Hematopoietic multipotent progenitor cell treated with erythropoietin and hydrocortisone succinate and interleukin-3 and kit ligand, for 17 days (in vitro differentiated cells): ENCODE results near the gene SMO.

Experiments
- DNase-seq: peaks from one replicate; pipeline ENCODE4 v3.0.0-alpha.2; 2015; ENCODE audit warnings: low spot score

SMO gene

GRCh38 chr7:129188372-129188891 is at the start of gene SMO:
Gene SMO, plus strand, starts transcription at chr7:129188633. Its CDS starts 519 bp downstream, at chr7:129189152.
- no peak for DNase-seq

GRCh38 chr7:129143724-129144094 is 44.7 kb upstream of the SMO start:
- DNase-seq = no peak

DNA sequence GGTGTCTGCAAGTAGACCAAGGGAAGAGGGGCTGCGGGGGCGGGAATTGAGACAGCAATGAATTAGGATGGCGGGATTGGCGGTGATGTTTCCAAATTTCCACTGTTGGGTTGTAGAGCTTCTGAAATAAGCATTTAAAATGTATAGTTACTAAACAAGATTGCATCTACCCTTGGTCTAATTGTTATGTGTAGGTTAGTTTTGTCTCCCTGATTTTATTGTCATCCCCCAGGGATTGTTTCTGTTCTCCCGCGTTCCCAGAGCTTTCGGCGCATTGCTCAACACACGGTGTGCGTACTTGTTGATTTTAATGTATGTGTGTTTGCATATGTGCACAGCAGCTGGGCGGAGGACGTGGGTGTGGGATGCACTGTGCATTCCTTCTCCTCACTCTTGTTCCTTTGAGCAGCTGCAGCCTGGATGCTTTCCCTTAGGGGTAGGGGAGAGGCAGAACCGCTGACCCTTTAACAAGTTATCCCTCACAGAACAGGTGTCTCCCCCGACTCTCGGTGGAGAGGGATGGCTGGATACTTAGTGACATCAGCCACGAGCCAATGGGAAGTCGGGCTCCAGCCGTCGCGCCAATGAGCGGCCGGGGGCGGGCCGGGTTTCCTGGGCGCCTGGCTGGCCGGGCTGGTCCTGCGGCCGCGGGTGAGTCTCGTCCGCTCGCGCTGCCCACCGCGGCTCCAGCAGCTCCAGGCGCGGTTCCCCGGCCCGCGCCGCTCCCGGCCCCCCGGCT is 44.2 kb upstream of the SMO start, which contains the start of gene TSPAN33:
TSPAN33 (plus strand) TSS at position 613 of the 739 bp plus-strand sequence. CDS start 274 bp downstream, outside the sequence.
- DNase-seq = no peak

GRCh38 chr7:129144834-129145668 is 43.4 kb upstream of the SMO start:
- DNase-seq = no peak

GRCh38 chr7:129146237-129146979 is 42.0 kb upstream of the SMO start:
- DNase-seq = no peak

- no peak for DNase-seq
These were observed 40.7 kb upstream of the SMO start for GRCh38 chr7:129147731-129148130.

- no peak for DNase-seq
These were observed 38.9 kb upstream of the SMO start for GRCh38 chr7:129149511-129149910.

- DNase-seq = no peak
These were observed 38.0 kb upstream of the SMO start for GRCh38 chr7:129150199-129150996.

DNA sequence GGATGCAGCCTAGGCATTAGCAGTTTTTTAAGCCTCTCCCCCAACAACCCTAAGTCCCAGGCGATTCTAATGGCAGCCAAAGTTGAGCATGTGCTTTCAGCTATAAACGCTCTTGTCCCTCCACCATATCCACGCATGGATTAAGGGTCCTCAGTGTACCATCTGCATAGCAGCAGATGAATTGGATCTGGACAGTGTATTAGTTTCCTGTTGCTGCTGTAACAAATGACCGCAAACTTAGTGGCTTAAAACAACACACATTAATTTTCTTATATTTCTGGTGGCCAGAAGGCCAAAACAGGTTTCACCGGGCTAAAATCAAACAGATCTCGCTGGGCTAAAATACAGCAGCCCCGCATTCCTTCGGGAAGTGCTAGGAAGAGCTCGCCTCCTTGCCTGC is 30.8 kb upstream of the SMO start:
- no peak for DNase-seq

GRCh38 chr7:129159539-129159938 is 28.9 kb upstream of the SMO start:
- DNase-seq = no peak

DNA sequence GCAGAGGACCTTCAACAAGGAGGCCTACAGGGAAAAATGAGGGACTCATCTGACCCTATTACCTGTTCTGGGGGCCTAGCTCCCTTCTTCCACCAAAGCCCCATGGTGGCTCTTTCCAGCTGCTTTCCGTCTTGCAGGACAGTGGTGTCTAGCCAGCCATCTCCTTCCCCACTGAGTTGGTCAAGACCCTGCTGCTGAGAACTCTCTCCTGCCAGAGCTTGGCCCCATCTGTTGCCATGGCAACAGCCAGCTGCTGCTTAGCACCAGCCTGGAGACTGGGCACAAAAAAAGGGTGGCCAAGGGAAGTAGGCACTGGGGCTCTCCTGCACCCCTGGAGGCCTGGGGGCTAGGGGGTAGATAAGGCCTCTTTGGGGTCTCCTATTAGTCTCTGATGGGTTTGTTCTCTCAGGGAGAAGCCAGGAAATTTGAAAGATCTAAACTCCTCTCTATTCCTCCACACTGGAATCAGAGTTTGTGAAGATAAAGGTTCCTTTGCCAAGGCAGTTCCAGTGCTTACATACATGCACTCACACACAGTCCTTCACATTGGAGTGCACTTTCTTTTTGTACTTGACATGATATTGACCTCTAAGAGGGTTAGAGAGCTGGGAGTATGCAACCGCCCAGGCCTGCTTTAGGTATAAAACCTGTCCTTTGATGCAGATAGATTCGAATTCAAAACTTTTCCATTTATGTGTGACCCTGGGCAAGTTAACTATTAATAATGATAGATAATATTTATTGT is 28.1 kb upstream of the SMO start:
- no peak for DNase-seq

DNA sequence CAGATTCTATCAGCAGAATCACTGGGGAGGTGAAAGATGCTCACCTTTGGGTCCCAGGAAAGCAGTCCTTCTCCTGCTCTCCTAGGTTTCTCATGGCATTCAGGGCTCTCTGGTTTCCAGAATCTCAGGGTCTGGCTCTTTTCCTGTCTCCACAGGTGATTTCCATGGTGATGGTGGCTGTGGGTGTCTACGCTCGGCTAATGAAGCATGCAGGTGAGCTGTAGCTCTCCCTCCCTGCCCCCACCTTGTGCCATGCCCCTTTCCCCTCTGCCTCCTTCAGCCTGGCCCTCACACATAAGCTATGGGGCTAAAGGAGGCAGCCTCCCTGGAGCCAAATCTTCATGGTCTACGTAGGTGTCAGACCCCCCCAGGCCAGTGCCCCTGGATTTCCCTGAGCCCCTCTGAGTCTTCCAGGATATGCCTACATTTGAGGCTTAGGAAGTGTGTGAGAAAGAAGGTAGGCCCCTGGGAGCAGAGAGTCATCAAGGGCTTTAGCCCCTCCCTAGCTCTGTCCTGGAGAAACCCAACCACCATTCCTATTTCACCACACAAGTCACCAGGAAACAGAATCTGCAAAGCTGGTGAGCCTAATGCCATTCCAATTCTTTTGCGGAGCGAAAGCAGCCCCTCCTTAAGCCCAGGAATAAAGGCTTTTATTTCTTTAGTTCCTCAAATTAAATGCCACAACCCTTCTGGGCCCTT is 26.8 kb upstream of the SMO start:
- DNase-seq = no peak

DNA sequence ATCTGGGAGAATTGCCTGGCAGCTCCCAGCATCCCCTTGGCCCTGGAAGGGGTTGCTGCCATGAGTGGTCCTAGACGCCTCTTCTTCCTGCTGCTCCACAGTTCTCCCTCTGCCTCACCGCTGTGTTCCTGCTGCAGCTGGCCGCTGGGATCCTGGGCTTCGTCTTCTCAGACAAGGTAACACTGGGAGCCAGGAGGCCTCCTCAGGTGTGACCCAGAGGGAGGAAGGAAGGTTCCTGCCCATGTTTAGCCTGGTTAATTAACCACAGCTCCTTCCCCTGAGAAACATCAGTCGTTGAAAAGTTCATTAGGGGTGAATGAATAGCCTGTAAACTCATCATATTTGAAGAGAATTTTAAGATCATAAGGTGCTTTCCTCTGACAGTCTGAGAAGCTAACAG is 25.7 kb upstream of the SMO start:
- no peak for DNase-seq

GRCh38 chr7:129163875-129164544 is 24.4 kb upstream of the SMO start:
- DNase-seq = peak; percentile 35

DNA sequence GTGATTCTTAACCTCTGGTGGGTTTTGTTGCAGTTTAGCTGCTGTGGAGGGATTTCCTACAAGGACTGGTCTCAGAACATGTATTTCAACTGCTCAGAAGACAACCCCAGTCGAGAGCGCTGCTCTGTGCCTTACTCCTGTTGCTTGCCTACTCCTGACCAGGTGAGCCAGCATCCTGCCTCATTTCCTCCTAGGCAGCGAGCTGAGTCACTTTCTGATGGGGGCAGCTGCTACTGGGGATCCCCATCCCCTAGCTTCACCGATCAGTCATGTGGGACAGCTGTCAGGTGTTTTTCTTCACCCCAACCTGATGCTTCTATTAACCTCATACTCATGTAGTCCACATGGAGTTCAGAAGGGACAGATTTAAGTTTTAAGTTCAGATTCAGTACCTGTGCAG is 21.7 kb upstream of the SMO start:
- DNase-seq = no peak

- no peak for DNase-seq
These were observed 20.6 kb upstream of the SMO start for GRCh38 chr7:129167817-129168216.

DNA sequence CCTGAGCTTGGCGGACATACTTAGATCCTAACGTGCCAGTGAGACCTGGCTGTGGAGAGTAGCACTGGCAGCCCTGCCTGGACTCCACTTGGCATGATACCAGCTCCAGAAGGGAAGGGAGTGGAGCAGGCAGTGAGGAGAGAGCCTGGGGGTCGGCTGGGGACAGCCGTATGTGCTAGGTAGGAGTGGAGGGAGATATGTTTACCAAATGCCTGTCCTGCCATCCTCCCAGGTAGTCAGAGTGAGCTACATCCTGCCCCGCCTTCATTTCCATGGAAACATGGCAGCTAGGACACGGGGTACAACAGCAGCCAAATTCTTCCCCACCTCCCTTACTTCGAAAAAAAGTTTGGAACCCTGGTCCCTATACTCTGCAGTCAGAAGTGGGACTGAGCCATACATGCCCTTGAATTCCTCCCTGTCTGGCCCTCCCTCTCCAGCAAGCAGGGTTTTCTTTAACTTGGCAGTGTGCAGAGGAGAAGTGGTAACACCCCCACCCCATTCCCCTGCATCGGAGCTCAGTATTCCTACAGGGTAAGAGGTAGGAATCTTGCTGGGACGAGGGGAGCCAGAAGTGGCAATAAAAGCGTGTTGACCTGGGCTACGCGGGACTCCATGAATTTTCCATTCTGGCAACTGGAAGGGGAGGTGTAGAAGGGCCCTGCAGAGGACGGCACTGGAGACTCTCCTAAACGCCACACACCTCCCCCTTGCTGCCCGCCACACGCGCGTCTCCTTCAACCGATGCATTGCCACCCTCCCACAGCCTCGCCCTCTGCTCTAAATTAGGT is 20.0 kb upstream of the SMO start:
- no peak for DNase-seq

DNA sequence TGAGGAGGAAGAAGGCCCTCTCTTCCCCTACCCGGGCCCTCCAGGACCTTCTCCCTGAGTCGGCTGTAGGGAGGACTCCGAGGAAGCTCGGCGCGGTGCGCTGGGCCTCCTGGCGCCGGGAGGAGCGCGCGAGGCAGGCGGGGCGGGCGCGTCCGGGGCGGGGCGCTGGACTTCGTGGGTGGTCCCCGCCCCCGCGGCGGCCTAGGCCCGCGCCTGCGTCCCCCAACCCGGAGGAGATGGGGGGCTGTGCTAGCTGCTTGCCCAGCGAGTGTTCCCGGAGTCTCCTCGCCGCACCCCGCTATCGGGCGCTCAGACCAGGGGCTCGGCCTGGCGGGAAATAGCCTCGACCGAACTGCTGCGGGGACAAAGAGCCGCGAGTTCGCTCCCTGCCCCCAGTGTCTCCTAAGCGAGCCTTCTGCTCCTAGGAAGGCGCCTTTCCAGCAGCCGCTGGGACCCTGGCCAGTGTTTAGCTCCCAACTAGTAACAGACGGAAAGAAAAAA is 19.2 kb upstream of the SMO start:
- no peak for DNase-seq
